GM18951 (cell line): ENCODE measurements around the gene C21orf58.
"Not testable (repeated sequence)": the region's sequence is repeated elsewhere in the genome, so short reads cannot be mapped to it uniquely, and the experiment has no call there.

Experiments
- POLR2A ChIP-seq: IDR thresholded peaks from 4 replicates; pipeline ENCODE4 v1.6.1; 2011; ENCODE audit warnings: mild to moderate bottlenecking; ENCODE audit not compliant: insufficient read length, insufficient read depth; ENCODE audit errors: extremely low read depth
- in situ Hi-C: fragments of 300-500 bp; cut with MboI; formaldehyde crosslinking; loops from one replicate; pipeline ENCODE4 v1.12.0; 2022; ENCODE audit warnings: low sequenced_read_pairs, mixed read lengths, inconsistent platforms; ENCODE audit not compliant: unreplicated experiment

The C21orf58 gene

GRCh38 chr21:46323710-46324389, at the start of gene C21orf58, which contains the start of gene PCNT:
C21orf58 (minus strand) TSS chr21:46323870; CDS start chr21:46322738, 1,132 bp downstream.
PCNT (plus strand) TSS chr21:46324156; CDS start chr21:46324229, 73 bp downstream.
- peak; percentile 85 for TF ChIP-seq POLR2A
- in situ Hi-C loops, result no loop called here

GRCh38 chr21:46372947-46373346, 49.3 kb upstream of the C21orf58 start:
- in situ Hi-C loops, result not testable (repeated sequence)

- in situ Hi-C loops, result no loop called here
These were observed 48.4 kb upstream of the C21orf58 start for GRCh38 chr21:46372014-46372485.

DNA sequence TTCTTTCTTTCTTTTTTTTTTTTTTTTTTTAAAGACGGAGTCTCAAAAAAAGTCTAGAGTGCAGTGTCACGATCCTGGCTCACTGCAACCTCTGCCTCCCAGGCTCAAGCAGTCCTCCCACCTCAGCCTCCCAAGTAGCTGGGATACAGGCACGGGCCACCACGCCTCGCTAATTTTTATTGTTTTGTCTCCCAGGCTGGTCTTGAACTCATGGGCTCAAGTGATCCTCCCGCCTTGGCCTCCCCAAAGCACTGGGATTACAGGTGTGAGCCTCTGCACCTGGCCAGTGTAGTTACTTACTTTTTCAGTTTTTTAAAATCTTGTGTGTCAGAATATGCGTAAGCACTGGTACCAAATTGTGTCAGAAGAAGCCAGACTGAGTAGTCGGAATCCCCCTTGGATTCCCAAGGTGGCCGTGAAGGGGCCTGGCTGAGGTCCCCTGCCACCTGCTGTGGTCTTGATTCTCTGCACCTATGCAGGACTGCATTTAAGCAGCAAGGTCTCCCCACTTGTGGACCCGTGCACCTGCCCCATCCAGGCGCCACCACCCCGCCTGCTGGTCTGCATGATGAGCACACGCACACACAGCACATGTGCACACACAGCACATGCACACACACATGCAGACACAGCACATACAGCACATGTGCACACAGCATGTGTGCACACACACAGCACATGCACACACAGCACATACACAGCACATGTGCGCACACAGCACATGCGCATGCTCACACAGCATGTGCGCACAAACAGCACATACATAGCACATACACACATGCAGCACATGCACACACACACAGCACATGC, 47.7 kb upstream of the C21orf58 start:
- no peak for TF ChIP-seq POLR2A
- in situ Hi-C loops, result no loop called here

More at GRCh38 chr21:46372014-46372485, 48.4 kb upstream of the C21orf58 start:
- TF ChIP-seq POLR2A, result no peak

GRCh38 chr21:46369520-46370235, 46.0 kb upstream of the C21orf58 start:
- no peak for TF ChIP-seq POLR2A
- in situ Hi-C loops, result no loop called here

GRCh38 chr21:46368533-46369285, 45.0 kb upstream of the C21orf58 start:
- in situ Hi-C loops, result no loop called here

GRCh38 chr21:46366966-46367365, 43.3 kb upstream of the C21orf58 start:
- in situ Hi-C loops, result no loop called here
- TF ChIP-seq POLR2A, result no peak

More at GRCh38 chr21:46368533-46369285, 45.0 kb upstream of the C21orf58 start:
- peak; percentile 51 for TF ChIP-seq POLR2A

GRCh38 chr21:46366561-46366960, 42.9 kb upstream of the C21orf58 start:
- TF ChIP-seq POLR2A, result no peak
- in situ Hi-C loops, result no loop called here

- TF ChIP-seq POLR2A, result no peak
- in situ Hi-C loops, result no loop called here
These were observed 42.4 kb upstream of the C21orf58 start for GRCh38 chr21:46366091-46366490.

GRCh38 chr21:46363698-46364097, 40.0 kb upstream of the C21orf58 start:
- in situ Hi-C loops, result no loop called here
- no peak for TF ChIP-seq POLR2A

- in situ Hi-C loops, result no loop called here
- no peak for TF ChIP-seq POLR2A
These were observed 39.3 kb upstream of the C21orf58 start for GRCh38 chr21:46362946-46363345.

- in situ Hi-C loops, result no loop called here
- no peak for TF ChIP-seq POLR2A
These were observed 38.3 kb upstream of the C21orf58 start for GRCh38 chr21:46361935-46362334.
